PC-9 (cell line): Measurements from ENCODE around the gene SOX10.

Experiments used
- CTCF ChIP-seq: fragments of 200-600 bp; sonication (generic); conservative IDR thresholded peaks from 2 replicates; pipeline ENCODE4 v1.6.1; 2017; ENCODE audit warnings: mixed run types, antibody characterized with exemption, mild to moderate bottlenecking, moderate library complexity
- EZH2 ChIP-seq: fragments of 200-600 bp; sonication (generic); IDR thresholded peaks from 2 replicates; pipeline ENCODE4 v1.8.0; 2017; ENCODE audit warnings: antibody characterized with exemption, low read depth

- TF ChIP-seq CTCF: no peak
- no peak for TF ChIP-seq EZH2
These were observed 11.1 kb upstream of the SOX10 start for GRCh38 chr22:37995460-37995859.
